Measurements from ENCODE around the gene NME8. TPM values are rescaled to one million over a fixed set of nuclear protein-coding genes. Genes with fewer than 3 reads are reported as not detected.
"Not testable (repeated sequence)": the region's sequence is repeated elsewhere in the genome, so short reads cannot be mapped to it uniquely, and the experiment has no call there.

Gene NME8, protein sequence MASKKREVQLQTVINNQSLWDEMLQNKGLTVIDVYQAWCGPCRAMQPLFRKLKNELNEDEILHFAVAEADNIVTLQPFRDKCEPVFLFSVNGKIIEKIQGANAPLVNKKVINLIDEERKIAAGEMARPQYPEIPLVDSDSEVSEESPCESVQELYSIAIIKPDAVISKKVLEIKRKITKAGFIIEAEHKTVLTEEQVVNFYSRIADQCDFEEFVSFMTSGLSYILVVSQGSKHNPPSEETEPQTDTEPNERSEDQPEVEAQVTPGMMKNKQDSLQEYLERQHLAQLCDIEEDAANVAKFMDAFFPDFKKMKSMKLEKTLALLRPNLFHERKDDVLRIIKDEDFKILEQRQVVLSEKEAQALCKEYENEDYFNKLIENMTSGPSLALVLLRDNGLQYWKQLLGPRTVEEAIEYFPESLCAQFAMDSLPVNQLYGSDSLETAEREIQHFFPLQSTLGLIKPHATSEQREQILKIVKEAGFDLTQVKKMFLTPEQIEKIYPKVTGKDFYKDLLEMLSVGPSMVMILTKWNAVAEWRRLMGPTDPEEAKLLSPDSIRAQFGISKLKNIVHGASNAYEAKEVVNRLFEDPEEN
- total RNA-seq (1 to 10 TPM; 1.2 to 2.0 TPM), polyA plus RNA-seq (1 to 10 TPM in 1 of 2 donors, not detected in 1; 4.9 TPM)
- long read RNA-seq, donor 1, result 0 reads
- long read RNA-seq, donor 2, result 0 reads

DNA sequence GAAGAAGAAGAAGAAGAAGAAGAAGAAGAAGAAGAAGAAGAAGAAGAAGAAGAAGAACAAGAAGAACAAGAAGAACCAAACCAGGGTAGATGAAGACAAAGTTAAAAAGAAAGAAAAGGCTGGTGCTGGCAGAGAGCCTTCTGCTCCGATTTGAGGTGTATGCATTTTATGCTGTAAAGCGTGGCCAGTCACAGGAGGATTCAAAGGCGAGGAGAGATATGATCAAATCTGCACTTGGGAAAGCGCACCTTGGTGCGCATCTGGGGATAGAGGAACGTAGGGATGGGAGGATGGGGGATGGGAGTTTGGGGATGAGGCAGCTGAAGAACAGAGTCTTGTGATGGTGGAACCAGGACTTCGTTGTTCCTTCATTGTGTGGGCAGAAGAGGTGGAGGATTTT lies at the start of gene NME8:
TSS of gene NME8 (plus strand) at position 301 of the 400 bp plus-strand sequence. CDS start 1,670 bp downstream, outside the sequence.
- ATAC-seq (ENCODE audit: low FRiP score) (no peak), DNase-seq (no peak)
- Histone ChIP-seq H3K27ac (ENCODE audit: low read depth in 1 of 2, low read length in 2 of 2) (no peak within 1 kb of the TSS), H3K27me3 (ENCODE audit: control insufficient read depth in 1 of 2, insufficient read depth in 2 of 2, low read length in 1 of 2) (no peaks in the 10 kb centered on the region), H3K9me3 (ENCODE audit: control insufficient read depth, low read length) (no peaks in the 10 kb centered on the region), H3K4me1 (ENCODE audit: control insufficient read depth in 1 of 2, insufficient read depth in 2 of 2, low read length in 2 of 2) (no peaks in the 10 kb centered on the region), H3K36me3 (ENCODE audit: control insufficient read depth in 1 of 2, insufficient read depth in 2 of 2, low read length in 1 of 2) (no peaks in the 10 kb centered on the region), H3K4me3 (ENCODE audit: low read length in 2 of 2) (no peak within 1 kb of the TSS)
- intact Hi-C loops (cut with DNase I), result no loop called here
- WGBS, 2 donors, result 64 to 76% methylated on average over 7 of the region's 7 CpGs

DNA sequence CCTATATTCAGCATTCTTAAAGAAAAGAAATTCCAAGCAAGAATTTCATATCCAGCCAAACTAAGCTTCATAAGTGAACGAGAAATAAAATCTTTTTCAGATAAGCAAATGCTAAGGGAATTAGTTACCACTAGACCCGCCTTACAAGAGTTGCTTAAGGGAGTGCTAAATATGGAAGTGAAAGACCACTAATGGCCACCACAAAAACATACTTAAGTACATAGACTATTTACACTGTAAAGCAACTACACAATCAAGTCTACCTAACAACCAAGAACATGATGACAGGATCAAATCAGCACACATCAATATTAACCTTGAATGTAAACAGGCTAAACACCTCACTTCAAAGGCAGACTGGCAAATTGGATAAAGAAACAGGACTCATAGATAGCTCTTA lies 42.2 kb upstream of the NME8 start:
- DNase-seq, result no peak
- 74 to 80% methylated on average over 2 of the region's 2 CpGs for WGBS, 2 donors
- Histone ChIP-seq H3K4me1 (ENCODE audit: control insufficient read depth in 1 of 2, insufficient read depth in 2 of 2, low read length in 2 of 2) (no peaks in the 10 kb centered on the region), H3K9me3 (ENCODE audit: control insufficient read depth, low read length) (peaks cover 2% of the 10 kb centered on the region), H3K36me3 (ENCODE audit: control insufficient read depth in 1 of 2, insufficient read depth in 2 of 2, low read length in 1 of 2) (no peaks in the 10 kb centered on the region), H3K4me3 (ENCODE audit: low read length in 2 of 2) (no peak overlapping the region), H3K27me3 (ENCODE audit: control insufficient read depth in 1 of 2, insufficient read depth in 2 of 2, low read length in 1 of 2) (no peaks in the 10 kb centered on the region), H3K27ac (ENCODE audit: low read depth in 1 of 2, low read length in 2 of 2) (no peak overlapping the region)
- ATAC-seq (ENCODE audit: low FRiP score), result no peak
- intact Hi-C loops (cut with DNase I), result no loop called here

DNA sequence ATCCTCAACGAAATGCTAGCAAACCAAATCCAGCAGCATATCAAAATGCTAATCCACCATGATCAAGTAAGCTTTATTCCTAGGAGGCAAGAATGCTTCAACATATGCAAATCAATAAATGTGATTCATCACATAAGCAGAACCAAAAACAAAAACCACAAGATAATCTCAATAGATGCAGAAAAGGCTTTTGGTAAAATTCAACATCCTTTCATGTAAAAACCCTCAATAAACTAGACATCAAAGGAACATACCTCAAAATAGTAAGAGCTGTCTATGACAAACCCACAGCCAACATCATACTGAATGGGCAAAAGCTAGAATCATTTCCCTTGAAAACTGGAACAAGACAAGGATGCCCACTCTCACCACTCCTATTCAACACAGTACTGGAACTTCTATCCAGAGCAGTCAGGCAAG lies 36.2 kb upstream of the NME8 start:
- DNase-seq; H3K4me1 ChIP-seq (ENCODE audit: control insufficient read depth in 1 of 2, insufficient read depth in 2 of 2, low read length in 2 of 2); H3K4me3 ChIP-seq (ENCODE audit: low read length in 2 of 2); ATAC-seq (ENCODE audit: low FRiP score); H3K36me3 ChIP-seq (ENCODE audit: control insufficient read depth in 1 of 2, insufficient read depth in 2 of 2, low read length in 1 of 2); H3K27me3 ChIP-seq (ENCODE audit: control insufficient read depth in 1 of 2, insufficient read depth in 2 of 2, low read length in 1 of 2); H3K27ac ChIP-seq (ENCODE audit: low read depth in 1 of 2, low read length in 2 of 2); H3K9me3 ChIP-seq (ENCODE audit: control insufficient read depth, low read length); intact Hi-C loops (cut with DNase I): not testable (repeated sequence)
- 67 to 70% methylated on average over 1 of the region's 1 CpG for WGBS, 2 donors

DNA sequence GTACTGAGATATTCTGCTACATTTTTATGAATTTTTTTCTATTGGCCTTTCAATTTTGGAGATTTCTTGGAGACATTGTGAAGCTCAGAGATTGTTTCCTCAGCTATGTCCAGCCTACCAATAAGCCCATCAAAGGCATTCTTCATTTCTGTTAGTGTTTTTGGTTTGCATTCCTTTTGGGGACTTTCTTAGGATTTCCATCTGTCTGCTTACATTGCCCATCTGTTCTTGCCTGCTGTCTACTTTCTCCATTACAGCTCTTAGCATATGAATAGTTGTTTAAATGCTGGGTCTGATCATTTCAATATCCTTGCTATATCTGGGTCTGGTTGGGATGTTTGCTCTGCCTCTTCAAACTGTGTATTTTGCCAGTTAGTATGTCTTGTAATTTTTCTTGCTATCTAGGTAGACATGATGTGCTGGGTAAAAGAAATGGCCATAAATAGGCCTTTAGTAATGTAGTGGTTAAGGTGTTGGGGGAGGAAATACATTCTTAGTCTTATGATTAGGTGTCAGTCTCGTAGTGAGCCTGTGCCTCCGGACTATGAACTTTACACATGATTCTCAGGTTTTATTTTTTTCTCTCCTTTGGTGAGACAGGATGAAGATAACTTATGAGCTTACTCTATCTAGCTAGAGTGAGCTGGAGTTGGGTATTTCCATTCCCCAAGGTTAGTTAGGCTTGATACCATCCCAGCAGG lies 32.6 kb upstream of the NME8 start:
- no peak for DNase-seq
- WGBS, 2 donors, result 86 to 94% methylated on average over 2 of the region's 2 CpGs

DNA sequence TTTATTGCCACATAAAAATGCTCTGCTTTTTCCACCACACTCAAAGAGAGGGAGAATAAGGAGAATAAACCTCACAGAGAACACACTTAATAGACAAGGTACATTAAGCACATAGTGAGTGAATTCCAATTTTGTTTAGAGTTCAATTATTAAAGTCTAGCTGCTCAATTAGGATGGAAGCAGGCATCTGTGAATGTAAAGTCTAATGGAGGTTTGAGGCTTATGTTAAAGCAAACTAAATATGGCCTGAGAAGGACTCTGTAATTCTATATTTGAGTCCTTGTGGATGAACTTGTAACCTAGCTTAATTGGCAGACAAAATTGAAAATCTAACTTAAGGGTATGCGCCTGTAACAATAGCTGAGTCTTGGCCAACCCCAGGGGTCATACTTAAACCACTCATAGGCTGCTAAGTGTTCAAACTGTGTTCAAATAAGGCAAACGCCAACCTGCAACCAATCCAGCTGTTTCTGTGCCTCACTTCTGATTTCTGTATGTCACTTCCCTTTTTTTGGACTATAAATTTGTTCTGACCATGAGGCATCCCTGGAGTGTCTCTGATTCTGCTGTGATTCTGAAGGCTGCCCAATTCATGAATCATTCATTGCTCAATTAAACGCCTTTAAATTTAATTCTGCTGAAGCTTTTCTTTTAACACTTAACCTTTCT lies 31.3 kb upstream of the NME8 start:
- H3K4me1 ChIP-seq (ENCODE audit: control insufficient read depth in 1 of 2, insufficient read depth in 2 of 2, low read length in 2 of 2), result no peaks in the 10 kb centered on the region
- intact Hi-C loops (cut with DNase I), result no loop called here
- H3K9me3 ChIP-seq (ENCODE audit: control insufficient read depth, low read length), result peaks cover 5% of the 10 kb centered on the region
- H3K4me3 ChIP-seq (ENCODE audit: low read length in 2 of 2), result no peak overlapping the region
- DNase-seq (no peak), ATAC-seq (ENCODE audit: low FRiP score) (no peak)
- H3K27me3 ChIP-seq (ENCODE audit: control insufficient read depth in 1 of 2, insufficient read depth in 2 of 2, low read length in 1 of 2), result no peaks in the 10 kb centered on the region
- no peaks in the 10 kb centered on the region for H3K36me3 ChIP-seq (ENCODE audit: control insufficient read depth in 1 of 2, insufficient read depth in 2 of 2, low read length in 1 of 2)
- WGBS, 2 donors, result 92 to 93% methylated on average over 3 of the region's 3 CpGs
- H3K27ac ChIP-seq (ENCODE audit: low read depth in 1 of 2, low read length in 2 of 2), result no peak overlapping the region

More for the DNA sequence above, 32.6 kb upstream of the NME8 start:
- intact Hi-C loops (cut with DNase I), result no loop called here
- Histone ChIP-seq H3K27me3 (ENCODE audit: control insufficient read depth in 1 of 2, insufficient read depth in 2 of 2, low read length in 1 of 2) (no peaks in the 10 kb centered on the region), H3K36me3 (ENCODE audit: control insufficient read depth in 1 of 2, insufficient read depth in 2 of 2, low read length in 1 of 2) (no peaks in the 10 kb centered on the region), H3K27ac (ENCODE audit: low read depth in 1 of 2, low read length in 2 of 2) (no peak overlapping the region), H3K9me3 (ENCODE audit: control insufficient read depth, low read length) (no peaks in the 10 kb centered on the region), H3K4me3 (ENCODE audit: low read length in 2 of 2) (no peak overlapping the region), H3K4me1 (ENCODE audit: control insufficient read depth in 1 of 2, insufficient read depth in 2 of 2, low read length in 2 of 2) (no peaks in the 10 kb centered on the region)
- ATAC-seq (ENCODE audit: low FRiP score), result no peak

DNA sequence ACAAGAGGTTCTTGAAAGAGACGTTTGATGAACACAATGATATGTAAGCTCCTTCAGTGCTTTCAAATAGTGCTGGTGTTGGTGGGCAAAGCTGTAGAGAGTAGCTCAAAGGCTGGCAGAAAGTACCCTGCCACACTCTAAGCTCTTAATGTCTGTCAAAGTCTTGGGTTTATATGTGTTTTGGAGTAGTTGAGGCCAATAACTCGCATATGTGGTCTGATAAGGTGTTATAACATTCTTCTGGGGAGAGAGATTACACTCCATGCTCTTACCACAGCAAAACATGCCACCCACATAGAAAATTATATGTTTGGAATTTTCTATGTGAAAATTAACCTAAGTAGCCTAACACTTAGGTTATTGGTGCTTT lies 30.8 kb upstream of the NME8 start:
- no peak for DNase-seq
- no peak overlapping the region for H3K27ac ChIP-seq (ENCODE audit: low read depth in 1 of 2, low read length in 2 of 2)
- H3K27me3 ChIP-seq (ENCODE audit: control insufficient read depth in 1 of 2, insufficient read depth in 2 of 2, low read length in 1 of 2), result no peaks in the 10 kb centered on the region
- H3K9me3 ChIP-seq (ENCODE audit: control insufficient read depth, low read length), result peaks cover 5% of the 10 kb centered on the region
- H3K4me3 ChIP-seq (ENCODE audit: low read length in 2 of 2), result no peak overlapping the region
- 85 to 87% methylated on average over 2 of the region's 2 CpGs for WGBS, 2 donors
- ATAC-seq (ENCODE audit: low FRiP score), result no peak
- no peaks in the 10 kb centered on the region for H3K4me1 ChIP-seq (ENCODE audit: control insufficient read depth in 1 of 2, insufficient read depth in 2 of 2, low read length in 2 of 2)
- no peaks in the 10 kb centered on the region for H3K36me3 ChIP-seq (ENCODE audit: control insufficient read depth in 1 of 2, insufficient read depth in 2 of 2, low read length in 1 of 2)
- intact Hi-C loops (cut with DNase I), result no loop called here

DNA sequence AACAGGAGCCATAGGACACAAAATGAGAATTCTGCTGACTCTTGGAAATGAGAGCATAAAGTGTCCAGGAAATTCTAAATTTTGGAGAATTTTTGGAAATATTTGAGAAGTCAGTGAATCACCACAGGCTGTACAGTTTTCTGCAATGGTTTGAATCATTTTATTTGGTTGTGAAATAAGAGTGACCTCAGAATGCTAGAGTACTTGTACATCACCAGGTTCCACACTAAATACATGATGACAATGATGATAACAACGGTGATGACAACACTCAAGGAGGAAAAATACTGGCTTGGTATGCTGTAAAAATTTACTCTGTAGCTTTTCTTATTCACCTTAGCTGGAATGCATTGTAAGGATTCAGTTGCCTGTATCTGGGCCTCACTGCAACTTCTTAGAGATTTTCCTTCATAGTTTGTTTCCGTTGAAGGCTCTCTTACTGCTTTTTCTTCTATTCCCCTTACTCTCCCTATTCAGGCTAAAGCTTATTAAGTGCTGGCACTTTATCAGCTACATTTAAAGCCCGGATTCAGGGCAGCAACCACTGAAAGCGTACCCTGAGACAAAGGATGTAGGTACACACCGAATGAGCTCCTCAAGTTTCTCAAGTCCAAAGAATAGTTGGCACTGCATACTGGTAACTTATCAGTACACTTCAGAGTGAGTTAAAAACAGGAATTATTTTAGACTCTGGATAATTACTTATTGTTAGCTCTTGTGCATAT lies 30.2 kb upstream of the NME8 start:
- Histone ChIP-seq H3K4me1 (ENCODE audit: control insufficient read depth in 1 of 2, insufficient read depth in 2 of 2, low read length in 2 of 2) (no peaks in the 10 kb centered on the region), H3K4me3 (ENCODE audit: low read length in 2 of 2) (no peak overlapping the region), H3K36me3 (ENCODE audit: control insufficient read depth in 1 of 2, insufficient read depth in 2 of 2, low read length in 1 of 2) (no peaks in the 10 kb centered on the region), H3K27me3 (ENCODE audit: control insufficient read depth in 1 of 2, insufficient read depth in 2 of 2, low read length in 1 of 2) (no peaks in the 10 kb centered on the region), H3K9me3 (ENCODE audit: control insufficient read depth, low read length) (peaks cover 5% of the 10 kb centered on the region), H3K27ac (ENCODE audit: low read depth in 1 of 2, low read length in 2 of 2) (no peak overlapping the region)
- ATAC-seq (ENCODE audit: low FRiP score), result no peak
- DNase-seq, result no peak
- intact Hi-C loops (cut with DNase I), result no loop called here
- 33 to 38% methylated on average over 5 of the region's 5 CpGs for WGBS, 2 donors
